CD1c-positive myeloid dendritic cell (primary cell): ENCODE measurements around the gene EHD3.

Source experiments
- DNase-seq: peaks from one replicate; pipeline ENCODE4 v3.0.0-alpha.2; 2016; ENCODE audit errors: extremely low spot score

The EHD3 gene

DNA sequence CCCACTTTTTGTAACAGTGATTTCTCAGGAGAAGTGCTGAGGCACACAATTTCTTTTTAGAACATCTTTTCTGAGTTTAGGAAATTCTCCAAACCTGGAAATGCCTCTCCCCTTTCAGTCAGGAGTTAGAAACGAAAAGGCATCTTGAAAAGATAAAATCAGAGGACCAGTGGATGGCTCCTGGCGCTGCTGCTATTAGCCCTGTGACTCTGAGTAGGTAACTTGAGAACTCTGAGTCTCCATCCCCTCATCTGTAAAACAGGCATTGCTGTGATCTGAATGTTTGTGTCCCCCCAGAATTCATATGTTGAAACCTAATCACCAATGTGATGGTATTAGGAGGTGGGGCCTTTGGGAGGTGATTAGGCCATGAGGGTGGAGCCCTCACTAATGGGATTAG lies 50.2 kb downstream of the EHD3 start:
- DNase-seq, result no peak

- DNase-seq, result no peak
Measured at GRCh38 chr2:31286230-31286629, 52.3 kb downstream of the EHD3 start.

DNA sequence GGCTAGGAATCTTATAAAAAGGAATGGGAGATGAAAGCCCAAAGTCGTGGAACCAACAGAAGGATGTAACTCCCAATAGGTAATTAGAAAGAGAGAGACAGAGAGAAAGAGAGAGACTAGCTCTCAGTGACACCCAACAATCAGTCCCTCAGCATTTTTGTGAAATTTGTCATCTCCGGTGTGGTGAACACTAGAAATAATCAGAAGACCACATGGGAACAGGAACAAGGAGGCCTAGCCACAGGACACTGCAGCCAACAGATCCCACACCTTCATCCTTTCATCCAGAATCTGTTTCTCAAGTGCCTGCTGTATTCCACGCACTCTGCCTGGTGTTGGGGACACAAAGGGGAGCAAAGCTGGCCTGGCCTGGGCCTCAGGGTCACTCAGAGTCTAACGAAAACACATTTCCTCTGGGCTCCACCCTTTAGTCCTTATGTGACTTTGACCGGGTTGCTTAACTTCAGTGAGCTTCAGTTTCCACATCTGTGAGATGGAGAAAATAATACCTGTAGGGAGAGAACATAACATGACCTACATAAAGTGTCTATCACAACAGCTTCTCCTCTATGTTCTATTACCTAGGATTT lies 53.1 kb downstream of the EHD3 start:
- no peak for DNase-seq

DNA sequence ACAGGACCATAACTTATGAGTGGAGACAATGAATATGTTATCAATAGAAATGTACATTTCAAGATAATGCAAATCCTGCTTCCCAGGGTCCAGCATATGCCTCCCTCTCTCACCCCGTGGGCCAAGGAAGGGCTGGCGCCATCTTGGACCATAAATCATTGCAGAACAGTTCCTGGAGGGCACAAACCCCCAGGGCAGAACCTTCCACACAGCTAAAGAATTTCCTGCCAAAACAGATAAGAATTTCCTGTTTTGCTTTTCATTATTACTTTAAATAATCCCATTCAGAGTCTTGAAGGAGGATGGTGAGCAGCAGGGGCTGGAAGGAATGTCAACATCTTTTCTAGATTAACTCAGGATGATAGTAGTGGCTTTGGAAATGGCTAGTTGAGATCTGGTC lies 53.7 kb downstream of the EHD3 start:
- no peak for DNase-seq

DNA sequence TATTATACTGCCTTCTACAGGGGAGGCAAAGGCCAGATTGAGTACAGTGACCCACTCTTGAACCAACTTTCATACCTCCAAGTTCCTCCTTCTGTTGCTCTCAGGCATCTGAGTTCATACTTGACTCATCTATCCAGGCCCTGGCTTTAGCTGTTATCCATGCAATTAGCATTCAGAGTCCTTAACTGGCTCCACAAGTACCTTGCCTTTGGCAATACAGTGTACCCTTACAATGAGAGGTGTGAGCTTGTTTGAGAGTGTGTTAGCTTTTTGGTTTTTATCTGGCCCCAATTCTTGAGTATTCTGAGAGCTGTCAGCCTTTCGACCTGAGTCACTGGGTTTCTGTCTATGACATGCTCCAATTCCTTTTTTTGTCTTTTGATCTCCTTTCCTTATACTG lies 60.2 kb downstream of the EHD3 start:
- DNase-seq, result no peak

GRCh38 chr2:31296641-31297287 lies 62.8 kb downstream of the EHD3 start:
- DNase-seq, result no peak

DNA sequence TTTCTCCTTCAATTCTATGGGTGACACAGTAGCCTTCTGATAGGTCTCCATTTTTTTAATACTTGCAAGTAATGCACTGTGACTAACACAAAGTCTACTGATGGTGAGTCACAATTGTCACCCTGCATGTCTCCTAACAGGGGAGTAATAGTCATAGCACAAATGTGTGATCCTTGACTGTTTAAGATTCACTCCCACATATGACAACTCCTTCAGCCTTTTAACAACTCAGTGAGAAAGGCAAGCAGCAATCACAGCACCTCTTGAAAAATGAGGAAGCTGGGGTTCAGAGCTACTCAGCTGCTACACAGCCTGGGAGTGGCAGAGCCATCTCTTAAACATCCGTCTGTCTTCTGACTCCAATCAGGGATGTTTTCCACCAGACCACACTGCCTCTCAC lies 63.8 kb downstream of the EHD3 start:
- peak; percentile 72 for DNase-seq

DNA sequence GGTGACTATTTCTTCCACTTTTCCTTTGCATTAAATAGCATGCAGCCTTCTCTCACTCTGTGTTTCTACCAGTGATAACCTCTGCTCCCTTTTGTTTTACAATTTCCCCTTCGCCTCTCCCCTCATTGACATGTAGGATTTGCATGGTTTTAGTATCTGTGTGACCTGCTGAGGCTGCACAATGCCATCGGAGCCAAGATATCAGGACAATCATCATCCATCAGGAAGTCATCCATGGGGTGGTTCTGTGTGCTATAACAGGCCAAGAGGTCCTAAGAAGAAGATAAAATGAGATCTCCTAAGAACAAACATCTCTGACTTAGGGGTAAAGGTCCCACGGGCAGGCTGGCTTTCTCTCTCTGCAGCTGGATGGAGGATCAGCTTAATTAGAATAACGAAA lies 65.6 kb downstream of the EHD3 start:
- DNase-seq, result no peak

DNA sequence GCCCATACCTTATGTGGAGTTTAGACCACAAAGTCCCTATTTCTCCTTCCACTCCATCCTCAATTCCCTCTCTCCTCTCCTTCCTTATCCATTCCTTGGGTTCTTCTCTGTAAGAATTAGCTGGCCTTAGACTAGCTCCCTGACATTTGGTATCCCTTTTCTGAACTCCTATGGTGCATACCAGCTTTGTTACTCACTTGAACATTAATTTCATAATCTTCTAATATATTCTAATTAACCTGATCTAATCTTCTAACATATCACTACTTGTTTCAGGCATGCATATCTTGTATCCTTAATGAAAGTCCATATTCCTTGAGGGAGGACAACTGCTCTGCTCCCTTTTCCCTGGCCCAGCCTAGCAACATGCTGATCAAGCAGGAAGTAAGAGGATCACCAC lies 66.4 kb downstream of the EHD3 start:
- no peak for DNase-seq

DNA sequence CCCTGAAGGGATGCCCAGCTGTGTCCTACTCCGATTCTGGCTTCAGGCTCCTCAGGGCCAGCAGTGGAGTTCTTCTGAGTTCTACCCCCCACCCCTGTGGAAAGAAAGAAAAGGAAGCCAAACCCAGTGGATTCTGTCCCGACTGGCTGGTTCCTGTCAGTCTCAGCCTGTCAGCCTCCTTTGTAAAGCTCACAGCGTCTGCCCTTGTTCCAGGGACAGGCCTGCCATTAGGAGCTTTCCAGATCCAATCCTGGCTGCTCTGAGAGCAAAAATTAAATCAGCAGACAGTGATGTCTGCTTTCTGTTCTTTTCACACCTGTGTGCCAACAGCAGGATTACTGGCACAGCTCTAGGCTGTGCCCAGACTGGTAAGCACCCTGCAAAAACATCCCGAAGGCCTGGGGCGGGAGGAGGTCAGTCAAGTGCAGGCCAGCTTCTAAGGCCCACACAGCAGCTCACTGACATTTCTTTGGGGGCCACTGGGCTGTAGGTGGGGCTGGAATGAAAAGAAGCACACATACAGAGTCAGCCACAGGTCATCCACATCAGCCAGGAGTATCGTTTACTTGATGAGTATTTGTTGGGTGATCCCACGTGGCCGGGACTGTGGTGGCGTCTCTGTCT lies 69.1 kb downstream of the EHD3 start:
- no peak for DNase-seq

GRCh38 chr2:31304816-31305215 lies 70.9 kb downstream of the EHD3 start:
- no peak for DNase-seq

GRCh38 chr2:31312898-31313297 lies 78.9 kb downstream of the EHD3 start:
- no peak for DNase-seq

DNA sequence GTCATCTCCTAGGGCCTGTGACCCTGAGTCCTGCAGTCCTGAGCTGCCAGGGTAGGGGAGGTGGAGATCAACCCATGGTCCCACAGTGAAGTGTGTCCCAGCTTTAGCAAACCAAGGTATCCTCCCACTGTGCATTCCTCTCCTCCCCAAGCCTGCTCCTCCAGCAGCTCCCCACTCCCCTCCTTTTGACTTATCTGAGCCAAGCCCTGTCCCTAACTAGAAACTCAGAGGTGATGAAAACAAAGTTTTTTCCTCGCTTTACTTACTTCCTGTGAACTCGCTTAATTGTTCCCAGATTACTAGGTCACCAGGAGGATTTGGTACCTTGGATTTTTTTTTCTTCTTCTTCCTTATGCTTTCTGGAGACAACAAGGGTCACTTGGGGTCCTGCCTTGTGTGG lies 80.8 kb downstream of the EHD3 start:
- DNase-seq, result no peak

DNA sequence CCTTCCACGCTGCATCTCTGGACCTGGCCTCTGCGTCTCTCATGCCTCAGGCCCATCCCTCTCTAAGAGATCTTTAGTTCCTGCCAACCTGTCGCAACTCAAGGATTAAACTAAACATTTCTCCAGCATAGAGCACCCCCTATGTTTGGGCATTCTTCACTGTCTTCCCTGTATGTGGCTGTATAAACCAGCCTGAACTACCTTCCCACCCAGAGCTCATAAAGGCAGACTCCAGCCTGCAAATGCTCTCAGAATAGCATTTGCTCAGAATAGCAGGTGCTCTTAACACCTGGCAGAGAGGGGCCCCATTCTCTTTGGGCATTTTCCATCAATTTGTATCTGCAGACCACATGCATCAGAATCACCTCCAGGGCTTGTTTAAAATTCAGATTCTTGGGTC lies 83.4 kb downstream of the EHD3 start:
- no peak for DNase-seq

DNA sequence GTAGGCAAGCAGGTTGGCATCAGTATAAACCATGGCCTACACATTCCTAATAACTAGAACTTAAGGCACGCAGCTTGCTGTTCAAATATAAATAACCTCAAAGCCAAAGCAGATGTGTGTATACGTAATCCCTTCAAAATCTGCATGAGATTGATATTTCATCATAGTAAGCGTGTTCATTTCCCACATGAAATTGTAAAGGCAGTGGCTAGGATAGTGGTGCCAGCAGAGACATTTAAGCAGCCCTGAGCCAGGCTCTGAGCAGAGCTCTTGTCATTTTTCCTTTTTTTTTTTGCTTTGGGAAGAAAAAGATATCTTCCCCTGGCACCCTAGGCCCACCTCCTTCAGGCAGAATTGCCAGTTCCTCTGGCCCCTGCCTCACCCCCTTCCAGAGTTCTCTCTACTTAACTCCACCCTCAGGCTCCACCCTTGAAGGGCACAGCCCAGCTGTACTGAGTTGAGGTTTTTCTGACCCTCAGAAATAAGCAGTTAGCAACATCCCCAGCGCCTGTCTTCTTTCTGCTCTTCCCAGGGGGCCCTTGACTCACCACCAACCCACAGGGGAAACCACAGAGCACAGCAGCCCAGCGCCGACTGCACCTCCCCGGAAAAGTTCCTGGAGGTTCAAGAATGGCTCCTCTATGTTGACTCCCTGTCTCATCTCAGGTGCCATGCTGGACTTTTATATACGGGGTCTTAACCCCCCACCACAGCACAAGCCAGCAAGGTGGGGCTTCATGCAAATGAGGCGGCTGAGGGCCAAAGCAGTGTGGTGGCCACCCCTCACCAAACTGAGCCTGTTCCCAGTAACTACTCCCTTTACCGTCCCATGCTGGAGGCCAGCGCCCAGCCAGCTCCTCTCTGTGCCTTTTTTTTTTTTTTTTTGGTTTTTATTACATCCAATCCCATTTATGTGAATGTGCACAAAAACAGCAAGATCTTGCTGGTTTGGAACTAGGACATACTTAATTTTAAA lies 84.7 kb downstream of the EHD3 start:
- DNase-seq, result peak; percentile 17
